GM23338 (cell line): ENCODE results near the gene TRIM38. TPM values are rescaled to one million over a fixed set of nuclear protein-coding genes. Genes with fewer than 3 reads are reported as not detected.

Experiments used
- ATAC-seq: fragments of 200-7000 bp; cut with Tn5 transposase; 3 replicates; pipeline ENCODE4 v1.9.1; 2020
- DNase-seq: peaks from one replicate; pipeline ENCODE4 v3.0.0-alpha.2; 2015; ENCODE audit warnings: low spot score
- H2AFZ ChIP-seq: fragments of 200-600 bp; sonication (generic); 2 replicates; pipeline ENCODE4 v1.8.0; 2016; ENCODE audit warnings: antibody characterized with exemption, mild to moderate bottlenecking, moderate library complexity
- H3F3A ChIP-seq: fragments of 200-600 bp; sonication (generic); replicated peaks from 2 replicates; pipeline ENCODE4 v1.8.0; 2017; ENCODE audit warnings: antibody characterized with exemption, mixed run types, low read depth
- H3K27ac ChIP-seq: fragments of 200-600 bp; sonication (generic); 2 replicates; pipeline ENCODE4 v1.6.1; 2016; ENCODE audit warnings: low read depth
- H3K27me3 ChIP-seq: fragments of 200-600 bp; sonication (generic); 2 replicates; pipeline ENCODE4 v1.8.0; 2016; ENCODE audit warnings: mild to moderate bottlenecking, mixed run types, moderate library complexity; ENCODE audit not compliant: insufficient read depth
- H3K36me3 ChIP-seq: fragments of 200-600 bp; sonication (generic); 2 replicates; pipeline ENCODE4 v1.8.0; 2016; ENCODE audit warnings: mild to moderate bottlenecking; ENCODE audit not compliant: insufficient read depth
- H3K4me1 ChIP-seq: fragments of 200-600 bp; sonication (generic); 2 replicates; pipeline ENCODE4 v1.8.0; 2016; ENCODE audit warnings: mild to moderate bottlenecking, moderate library complexity; ENCODE audit not compliant: insufficient read depth
- H3K4me2 ChIP-seq: fragments of 200-600 bp; sonication (generic); 2 replicates; pipeline ENCODE4 v1.7.1; 2017; ENCODE audit warnings: mixed run types
- H3K4me3 ChIP-seq: fragments of 200-600 bp; sonication (generic); 2 replicates; pipeline ENCODE4 v1.6.1; 2016; ENCODE audit warnings: mixed run types
- H3K79me2 ChIP-seq: fragments of 200-600 bp; sonication (generic); replicated peaks from 2 replicates; pipeline ENCODE4 v1.8.0; 2017; ENCODE audit warnings: mild to moderate bottlenecking; ENCODE audit not compliant: insufficient read depth
- H3K9me2 ChIP-seq: fragments of 200-600 bp; sonication (generic); 2 replicates; pipeline ENCODE4 v1.8.0; 2017; ENCODE audit not compliant: insufficient read depth
- H4K20me1 ChIP-seq: fragments of 200-600 bp; sonication (generic); replicated peaks from 2 replicates; pipeline ENCODE4 v1.8.0; 2017; ENCODE audit warnings: mild to moderate bottlenecking; ENCODE audit not compliant: insufficient read depth
- H3K27ac Mint-ChIP-seq: 2 replicates; pipeline ENCODE4 v1.8.0; 2020; ENCODE audit warnings: inconsistent platforms, mild to moderate bottlenecking, moderate library complexity, mixed read lengths
- H3K27me3 Mint-ChIP-seq: 3 replicates; pipeline ENCODE4 v1.8.0; 2022; ENCODE audit warnings: low read depth, mild to moderate bottlenecking, moderate library complexity, mixed read lengths, inconsistent platforms; ENCODE audit not compliant: insufficient read depth, poor library complexity
- H3K36me3 Mint-ChIP-seq: 3 replicates; pipeline ENCODE4 v1.8.0; 2021; ENCODE audit warnings: low read depth, mild to moderate bottlenecking, inconsistent platforms, moderate library complexity, mixed read lengths
- H3K4me1 Mint-ChIP-seq: 3 replicates; pipeline ENCODE4 v1.8.0; 2020; ENCODE audit warnings: mild to moderate bottlenecking, inconsistent platforms, mixed read lengths
- H3K4me3 Mint-ChIP-seq: 3 replicates; pipeline ENCODE4 v1.8.0; 2021; ENCODE audit warnings: moderate library complexity, mild to moderate bottlenecking, inconsistent platforms, mixed read lengths
- H3K9me3 Mint-ChIP-seq: 3 replicates; pipeline ENCODE4 v1.8.0; 2020; ENCODE audit warnings: moderate library complexity, mild to moderate bottlenecking, inconsistent platforms, mixed read lengths
- EZH2 ChIP-seq: fragments of 200-600 bp; sonication (generic); IDR thresholded peaks from one replicate; pipeline ENCODE4 v1.8.0; 2017; ENCODE audit warnings: antibody characterized with exemption, mild to moderate bottlenecking, low read depth; ENCODE audit not compliant: unreplicated experiment
- JUNB ChIP-seq: IDR thresholded peaks from one replicate; pipeline ENCODE4 v1.6.1; 2016; ENCODE audit warnings: antibody characterized with exemption; ENCODE audit not compliant: unreplicated experiment
- POLR2AphosphoS5 ChIP-seq: IDR thresholded peaks from 2 replicates; pipeline ENCODE4 v1.6.1; 2016; ENCODE audit warnings: antibody characterized with exemption, low read depth
- ZNF331 ChIP-seq: fragments of 250-450 bp; sonication (Bioruptor Pico); IDR thresholded peaks from 2 replicates; pipeline ENCODE4 v1.5.0; 2020; ENCODE audit warnings: low read depth, mild to moderate bottlenecking, moderate library complexity
- polyA plus RNA-seq: library from polyadenylated mRNA; unstranded; fragments of >200 nt; fragmentation: Nextera tagmentation; extraction: Ambion mirVana; gene quantifications from 2 replicates; pipeline ENCODE4 v1.2.1, GENCODE V29; 2016
- total RNA-seq: library from RNA; depleted of rRNA; stranded (reverse); fragments of >200 nt; shearing (Covaris generic); gene quantifications from 2 replicates; pipeline ENCODE4 v1.2.3, GENCODE V29; 2014
- TF ChIP-seq, protein P1 (sequence below): fragments of 250-450 bp; sonication (Bioruptor Pico); IDR thresholded peaks from 2 replicates; pipeline ENCODE4 v1.5.0; 2020; ENCODE audit warnings: mild to moderate bottlenecking, moderate library complexity
- TF ChIP-seq, protein P2 (sequence below), 2 experiments: fragments of 200-600 bp in 1 of 2; sonication (generic) in 1 of 2; conservative IDR thresholded peaks; 2 replicates each; pipeline versions ENCODE4 v1.5.1 to v1.6.1; 2016 to 2017; ENCODE audit warnings: antibody characterized with exemption in 2 of 2, low read depth in 2 of 2, mild to moderate bottlenecking in 2 of 2, moderate library complexity in 1 of 2

TRIM38 gene
- total and polyA plus RNA-seq, 2 experiments from 2014 or later = 0.66 to 0.82 TPM

DNA sequence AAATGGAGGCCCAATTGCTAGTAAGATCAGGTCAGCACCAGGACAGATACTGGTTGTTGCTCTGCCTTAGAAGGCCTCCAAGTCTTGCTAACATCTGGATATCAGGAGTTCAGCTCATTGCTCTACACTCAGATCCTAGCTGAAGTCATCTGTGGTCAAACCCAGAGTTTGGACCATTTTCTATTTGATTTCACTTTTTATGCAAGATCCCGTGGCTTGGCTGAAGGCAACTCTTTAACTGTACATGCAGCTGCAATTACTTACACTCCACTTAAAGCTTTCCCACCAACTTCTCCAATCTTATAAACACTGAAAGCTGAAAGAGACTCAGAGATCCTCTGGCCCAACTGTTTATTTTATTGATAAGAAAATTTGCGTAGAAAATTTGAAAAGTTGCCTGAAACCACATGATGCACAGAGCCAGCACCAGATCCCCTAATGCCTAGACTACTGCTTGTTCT is 34.8 kb upstream of the TRIM38 start (continued):
- no peak for TF ChIP-seq ZNF331 (CRISPR knock-in tag)
- TF ChIP-seq, protein P1, sequence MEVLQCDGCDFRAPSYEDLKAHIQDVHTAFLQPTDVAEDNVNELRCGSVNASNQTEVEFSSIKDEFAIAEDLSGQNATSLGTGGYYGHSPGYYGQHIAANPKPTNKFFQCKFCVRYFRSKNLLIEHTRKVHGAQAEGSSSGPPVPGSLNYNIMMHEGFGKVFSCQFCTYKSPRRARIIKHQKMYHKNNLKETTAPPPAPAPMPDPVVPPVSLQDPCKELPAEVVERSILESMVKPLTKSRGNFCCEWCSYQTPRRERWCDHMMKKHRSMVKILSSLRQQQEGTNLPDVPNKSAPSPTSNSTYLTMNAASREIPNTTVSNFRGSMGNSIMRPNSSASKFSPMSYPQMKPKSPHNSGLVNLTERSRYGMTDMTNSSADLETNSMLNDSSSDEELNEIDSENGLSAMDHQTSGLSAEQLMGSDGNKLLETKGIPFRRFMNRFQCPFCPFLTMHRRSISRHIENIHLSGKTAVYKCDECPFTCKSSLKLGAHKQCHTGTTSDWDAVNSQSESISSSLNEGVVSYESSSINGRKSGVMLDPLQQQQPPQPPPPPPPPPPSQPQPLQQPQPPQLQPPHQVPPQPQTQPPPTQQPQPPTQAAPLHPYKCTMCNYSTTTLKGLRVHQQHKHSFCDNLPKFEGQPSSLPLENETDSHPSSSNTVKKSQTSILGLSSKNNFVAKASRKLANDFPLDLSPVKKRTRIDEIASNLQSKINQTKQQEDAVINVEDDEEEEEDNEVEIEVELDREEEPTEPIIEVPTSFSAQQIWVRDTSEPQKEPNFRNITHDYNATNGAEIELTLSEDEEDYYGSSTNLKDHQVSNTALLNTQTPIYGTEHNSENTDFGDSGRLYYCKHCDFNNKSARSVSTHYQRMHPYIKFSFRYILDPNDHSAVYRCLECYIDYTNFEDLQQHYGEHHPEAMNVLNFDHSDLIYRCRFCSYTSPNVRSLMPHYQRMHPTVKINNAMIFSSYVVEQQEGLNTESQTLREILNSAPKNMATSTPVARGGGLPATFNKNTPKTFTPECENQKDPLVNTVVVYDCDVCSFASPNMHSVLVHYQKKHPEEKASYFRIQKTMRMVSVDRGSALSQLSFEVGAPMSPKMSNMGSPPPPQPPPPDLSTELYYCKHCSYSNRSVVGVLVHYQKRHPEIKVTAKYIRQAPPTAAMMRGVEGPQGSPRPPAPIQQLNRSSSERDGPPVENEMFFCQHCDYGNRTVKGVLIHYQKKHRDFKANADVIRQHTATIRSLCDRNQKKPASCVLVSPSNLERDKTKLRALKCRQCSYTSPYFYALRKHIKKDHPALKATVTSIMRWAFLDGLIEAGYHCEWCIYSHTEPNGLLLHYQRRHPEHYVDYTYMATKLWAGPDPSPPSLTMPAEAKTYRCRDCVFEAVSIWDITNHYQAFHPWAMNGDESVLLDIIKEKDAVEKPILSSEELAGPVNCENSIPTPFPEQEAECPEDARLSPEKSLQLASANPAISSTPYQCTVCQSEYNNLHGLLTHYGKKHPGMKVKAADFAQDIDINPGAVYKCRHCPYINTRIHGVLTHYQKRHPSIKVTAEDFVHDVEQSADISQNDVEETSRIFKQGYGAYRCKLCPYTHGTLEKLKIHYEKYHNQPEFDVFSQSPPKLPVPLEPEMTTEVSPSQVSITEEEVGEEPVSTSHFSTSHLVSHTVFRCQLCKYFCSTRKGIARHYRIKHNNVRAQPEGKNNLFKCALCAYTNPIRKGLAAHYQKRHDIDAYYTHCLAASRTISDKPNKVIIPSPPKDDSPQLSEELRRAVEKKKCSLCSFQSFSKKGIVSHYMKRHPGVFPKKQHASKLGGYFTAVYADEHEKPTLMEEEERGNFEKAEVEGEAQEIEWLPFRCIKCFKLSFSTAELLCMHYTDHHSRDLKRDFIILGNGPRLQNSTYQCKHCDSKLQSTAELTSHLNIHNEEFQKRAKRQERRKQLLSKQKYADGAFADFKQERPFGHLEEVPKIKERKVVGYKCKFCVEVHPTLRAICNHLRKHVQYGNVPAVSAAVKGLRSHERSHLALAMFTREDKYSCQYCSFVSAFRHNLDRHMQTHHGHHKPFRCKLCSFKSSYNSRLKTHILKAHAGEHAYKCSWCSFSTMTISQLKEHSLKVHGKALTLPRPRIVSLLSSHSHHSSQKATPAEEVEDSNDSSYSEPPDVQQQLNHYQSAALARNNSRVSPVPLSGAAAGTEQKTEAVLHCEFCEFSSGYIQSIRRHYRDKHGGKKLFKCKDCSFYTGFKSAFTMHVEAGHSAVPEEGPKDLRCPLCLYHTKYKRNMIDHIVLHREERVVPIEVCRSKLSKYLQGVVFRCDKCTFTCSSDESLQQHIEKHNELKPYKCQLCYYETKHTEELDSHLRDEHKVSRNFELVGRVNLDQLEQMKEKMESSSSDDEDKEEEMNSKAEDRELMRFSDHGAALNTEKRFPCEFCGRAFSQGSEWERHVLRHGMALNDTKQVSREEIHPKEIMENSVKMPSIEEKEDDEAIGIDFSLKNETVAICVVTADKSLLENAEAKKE (CRISPR knock-in tag) = no peak

DNA sequence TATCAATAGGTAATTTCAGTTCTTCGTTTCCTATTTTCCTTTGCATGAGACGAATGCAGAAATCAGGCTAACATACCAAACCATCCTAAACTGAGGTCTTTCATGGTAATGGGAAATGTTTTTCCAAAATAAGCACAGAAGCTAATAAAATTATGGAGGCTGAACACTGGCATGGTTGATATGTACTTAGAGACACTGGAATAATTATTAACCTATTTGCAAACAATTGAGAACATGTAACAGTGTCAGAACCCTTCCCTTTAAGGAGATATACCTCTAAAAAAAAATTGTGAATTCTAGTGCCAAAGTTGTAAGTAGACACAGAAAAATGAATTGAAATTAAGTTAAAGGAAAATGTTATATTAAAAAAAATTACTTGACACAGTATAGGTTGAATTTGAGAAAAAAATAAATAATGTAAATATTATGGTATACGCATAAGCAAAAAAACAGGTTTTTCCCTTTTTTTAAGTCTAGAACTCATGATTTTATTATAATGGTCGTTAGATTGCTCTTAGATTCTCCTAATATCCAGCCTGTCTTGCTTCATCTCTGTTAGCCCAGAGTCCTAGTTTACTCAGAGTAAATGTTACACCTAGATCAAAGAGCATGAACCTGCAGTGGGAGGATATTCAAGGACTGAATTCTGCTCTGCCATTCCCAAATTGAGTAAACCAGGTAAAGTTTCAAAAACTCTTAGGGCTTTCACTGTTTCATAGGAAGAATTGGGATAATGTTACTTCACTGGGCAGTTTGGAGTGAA is 33.9 kb upstream of the TRIM38 start:
- Mint-ChIP-seq H3K4me1 (no peaks in the 10 kb centered on the region; the same call in 2 of the 3 replicates), H3K36me3 (no peaks in the 10 kb centered on the region), H3K9me3 (no peaks in the 10 kb centered on the region), H3K4me3 (no peak overlapping the region), H3K27me3 (no peaks in the 10 kb centered on the region), H3K27ac (no peak overlapping the region)
- no peaks in the 10 kb centered on the region for H3K4me1 ChIP-seq
- no peak overlapping the region for H3K4me2 ChIP-seq
- H3F3A ChIP-seq = no peaks in the 10 kb centered on the region
- no peak overlapping the region for H3K27ac ChIP-seq
- DNase-seq = no peak
- no peaks in the 10 kb centered on the region for H4K20me1 ChIP-seq
- no peak overlapping the region for H3K4me3 ChIP-seq
- no peaks in the 10 kb centered on the region for H3K27me3 ChIP-seq
- no peak overlapping the region for H2AFZ ChIP-seq
- H3K36me3 ChIP-seq = no peaks in the 10 kb centered on the region
- H3K9me2 ChIP-seq = no peaks in the 10 kb centered on the region
- no peaks in the 10 kb centered on the region for H3K79me2 ChIP-seq
- ATAC-seq = no peak
- TF ChIP-seq ZNF331 (CRISPR knock-in tag) (no peak), JUNB (no peak), EZH2 (no peak), POLR2AphosphoS5 (no peak)
- TF ChIP-seq, protein P1 (CRISPR knock-in tag) = no peak
- TF ChIP-seq, protein P2, sequence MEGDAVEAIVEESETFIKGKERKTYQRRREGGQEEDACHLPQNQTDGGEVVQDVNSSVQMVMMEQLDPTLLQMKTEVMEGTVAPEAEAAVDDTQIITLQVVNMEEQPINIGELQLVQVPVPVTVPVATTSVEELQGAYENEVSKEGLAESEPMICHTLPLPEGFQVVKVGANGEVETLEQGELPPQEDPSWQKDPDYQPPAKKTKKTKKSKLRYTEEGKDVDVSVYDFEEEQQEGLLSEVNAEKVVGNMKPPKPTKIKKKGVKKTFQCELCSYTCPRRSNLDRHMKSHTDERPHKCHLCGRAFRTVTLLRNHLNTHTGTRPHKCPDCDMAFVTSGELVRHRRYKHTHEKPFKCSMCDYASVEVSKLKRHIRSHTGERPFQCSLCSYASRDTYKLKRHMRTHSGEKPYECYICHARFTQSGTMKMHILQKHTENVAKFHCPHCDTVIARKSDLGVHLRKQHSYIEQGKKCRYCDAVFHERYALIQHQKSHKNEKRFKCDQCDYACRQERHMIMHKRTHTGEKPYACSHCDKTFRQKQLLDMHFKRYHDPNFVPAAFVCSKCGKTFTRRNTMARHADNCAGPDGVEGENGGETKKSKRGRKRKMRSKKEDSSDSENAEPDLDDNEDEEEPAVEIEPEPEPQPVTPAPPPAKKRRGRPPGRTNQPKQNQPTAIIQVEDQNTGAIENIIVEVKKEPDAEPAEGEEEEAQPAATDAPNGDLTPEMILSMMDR (conservative IDR thresholded peaks at IDR 0.05; ENCODE audit: low read depth in 2 of 2) = no peak
